Neural crest cell (in vitro differentiated cells): ENCODE data around the gene ACTR6. TPM values are rescaled to one million over a fixed set of nuclear protein-coding genes. Genes with fewer than 3 reads are reported as not detected.

Experiments
- DNase-seq: peaks from one replicate; pipeline ENCODE4 v3.0.0; 2021; ENCODE audit warnings: low read depth, mixed read lengths, low spot score
- H3K27ac Mint-ChIP-seq: one replicate; pipeline ENCODE4 v1.8.0; 2021; ENCODE audit warnings: mild to moderate bottlenecking, mixed read lengths; ENCODE audit not compliant: unreplicated experiment
- H3K27me3 Mint-ChIP-seq: 2 replicates; pipeline ENCODE4 v1.8.0; 2021; ENCODE audit warnings: low read depth, mild to moderate bottlenecking, mixed read lengths
- H3K36me3 Mint-ChIP-seq: 2 replicates; pipeline ENCODE4 v1.8.0; 2021; ENCODE audit warnings: low read depth, mild to moderate bottlenecking, mixed read lengths
- H3K4me1 Mint-ChIP-seq: 2 replicates; pipeline ENCODE4 v1.8.0; 2021; ENCODE audit warnings: mixed read lengths
- H3K4me3 Mint-ChIP-seq: one replicate; pipeline ENCODE4 v1.8.0; 2021; ENCODE audit warnings: mild to moderate bottlenecking, mixed read lengths
- H3K9me3 Mint-ChIP-seq: 2 replicates; pipeline ENCODE4 v1.8.0; 2021; ENCODE audit warnings: mixed read lengths
- total RNA-seq: library from RNA; stranded (reverse); gene quantifications from 2 replicates; pipeline ENCODE4 v1.2.1, GENCODE V29; 2021
- TF ChIP-seq, protein P1 (sequence below): fragments of 200-600 bp; sonication (generic); conservative IDR thresholded peaks from 2 replicates; pipeline ENCODE4 v1.5.0; 2021; ENCODE audit warnings: antibody characterized with exemption, mild to moderate bottlenecking

Gene ACTR6
- total RNA-seq, 1 donor from 2014 or later = 36.3 TPM

DNA sequence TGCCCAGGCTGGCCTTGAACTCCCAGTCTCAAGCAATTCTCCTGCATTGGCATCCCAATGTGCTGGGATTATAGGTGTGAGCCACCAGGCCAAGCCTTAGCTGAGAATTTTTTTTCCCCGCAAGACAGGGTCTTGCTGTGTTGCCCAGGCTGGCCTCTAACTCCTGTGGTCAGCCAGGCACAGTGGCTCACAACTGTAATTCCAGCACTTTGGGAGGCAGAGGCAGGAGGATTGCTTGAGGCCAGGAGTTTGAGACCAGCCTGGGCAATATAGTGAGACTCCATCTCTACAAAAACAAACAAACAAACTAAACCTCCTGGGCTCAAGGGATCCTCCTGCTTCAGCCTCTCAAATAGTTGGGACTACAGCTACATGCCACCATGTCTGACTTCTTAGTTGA lies 39.0 kb downstream of the ACTR6 start:
- H3K27me3 Mint-ChIP-seq = no peaks in the 10 kb centered on the region
- TF ChIP-seq, protein P1, sequence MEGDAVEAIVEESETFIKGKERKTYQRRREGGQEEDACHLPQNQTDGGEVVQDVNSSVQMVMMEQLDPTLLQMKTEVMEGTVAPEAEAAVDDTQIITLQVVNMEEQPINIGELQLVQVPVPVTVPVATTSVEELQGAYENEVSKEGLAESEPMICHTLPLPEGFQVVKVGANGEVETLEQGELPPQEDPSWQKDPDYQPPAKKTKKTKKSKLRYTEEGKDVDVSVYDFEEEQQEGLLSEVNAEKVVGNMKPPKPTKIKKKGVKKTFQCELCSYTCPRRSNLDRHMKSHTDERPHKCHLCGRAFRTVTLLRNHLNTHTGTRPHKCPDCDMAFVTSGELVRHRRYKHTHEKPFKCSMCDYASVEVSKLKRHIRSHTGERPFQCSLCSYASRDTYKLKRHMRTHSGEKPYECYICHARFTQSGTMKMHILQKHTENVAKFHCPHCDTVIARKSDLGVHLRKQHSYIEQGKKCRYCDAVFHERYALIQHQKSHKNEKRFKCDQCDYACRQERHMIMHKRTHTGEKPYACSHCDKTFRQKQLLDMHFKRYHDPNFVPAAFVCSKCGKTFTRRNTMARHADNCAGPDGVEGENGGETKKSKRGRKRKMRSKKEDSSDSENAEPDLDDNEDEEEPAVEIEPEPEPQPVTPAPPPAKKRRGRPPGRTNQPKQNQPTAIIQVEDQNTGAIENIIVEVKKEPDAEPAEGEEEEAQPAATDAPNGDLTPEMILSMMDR = no peak
- peaks cover 5% of the 10 kb centered on the region for H3K4me1 Mint-ChIP-seq
- no peak overlapping the region for H3K4me3 Mint-ChIP-seq
- H3K9me3 Mint-ChIP-seq = peaks cover 6% of the 10 kb centered on the region
- no peak overlapping the region for H3K27ac Mint-ChIP-seq
- no peak for DNase-seq
- H3K36me3 Mint-ChIP-seq = peaks cover 3% of the 10 kb centered on the region

DNA sequence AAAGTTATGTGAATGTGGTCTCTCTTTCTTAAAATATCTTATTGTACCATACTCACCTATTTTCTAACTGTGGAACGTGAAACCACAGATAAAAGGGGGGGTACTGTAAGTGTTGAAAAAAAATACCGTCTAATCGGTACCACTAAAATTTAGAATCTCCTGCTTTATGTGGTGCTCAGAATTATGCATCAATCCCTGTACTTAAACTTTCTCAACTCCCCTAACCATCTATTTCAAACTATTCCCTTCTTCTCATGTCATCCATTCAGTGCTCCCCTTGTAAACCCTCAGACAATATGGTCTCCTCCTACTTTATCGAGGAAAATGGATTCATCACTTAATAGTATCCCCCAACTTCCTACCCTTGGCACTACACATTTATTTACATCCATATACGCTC lies 42.5 kb downstream of the ACTR6 start:
- no peaks in the 10 kb centered on the region for H3K27me3 Mint-ChIP-seq
- H3K4me1 Mint-ChIP-seq = peaks cover 5% of the 10 kb centered on the region
- H3K9me3 Mint-ChIP-seq = no peaks in the 10 kb centered on the region
- TF ChIP-seq, protein P1 = no peak
- no peak overlapping the region for H3K27ac Mint-ChIP-seq
- H3K4me3 Mint-ChIP-seq = no peak overlapping the region
- H3K36me3 Mint-ChIP-seq = no peaks in the 10 kb centered on the region
- DNase-seq = no peak

DNA sequence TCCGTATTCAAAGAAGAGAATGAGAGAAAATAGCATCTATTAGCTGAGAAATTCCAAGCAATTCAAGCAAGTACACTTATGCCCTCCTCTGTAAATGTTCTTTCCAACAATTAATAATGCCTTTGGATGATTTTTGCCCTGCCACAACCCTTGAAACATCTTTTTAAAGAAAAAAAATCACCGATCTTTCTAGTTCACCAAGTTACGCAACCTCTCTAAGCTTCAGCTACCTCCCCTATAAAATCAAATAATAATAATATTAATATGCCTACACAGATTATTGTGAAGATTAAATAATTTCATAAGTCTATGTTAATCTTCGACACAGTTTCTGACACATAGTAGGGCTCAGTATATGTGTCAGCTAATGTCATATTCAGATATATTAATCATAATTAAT lies 47.1 kb downstream of the ACTR6 start:
- Mint-ChIP-seq H3K9me3 (no peaks in the 10 kb centered on the region), H3K4me1 (peaks cover 5% of the 10 kb centered on the region), H3K27ac (no peak overlapping the region)

DNA sequence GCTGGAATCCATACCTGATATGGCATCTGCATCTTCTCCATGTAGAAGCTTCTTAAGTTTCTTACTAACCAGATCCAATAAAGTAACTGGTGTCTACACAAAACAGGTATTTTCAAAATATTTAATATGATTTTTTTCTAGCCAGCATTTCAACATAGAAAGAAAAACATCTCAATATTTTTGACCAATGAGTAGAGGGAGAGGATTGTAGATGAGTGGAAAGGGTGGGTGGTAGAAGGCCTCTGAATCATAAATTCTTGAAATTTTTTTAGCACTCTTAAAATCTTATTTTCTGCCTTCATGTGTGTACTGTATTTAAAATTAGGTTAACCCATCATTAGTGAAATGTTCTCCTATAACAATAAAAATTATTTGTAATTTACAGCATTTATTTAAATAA lies 48.3 kb downstream of the ACTR6 start:
- no peak overlapping the region for H3K27ac Mint-ChIP-seq
- H3K4me3 Mint-ChIP-seq = no peak overlapping the region
- H3K4me1 Mint-ChIP-seq = no peaks in the 10 kb centered on the region
- H3K36me3 Mint-ChIP-seq = no peaks in the 10 kb centered on the region
- H3K27me3 Mint-ChIP-seq = no peaks in the 10 kb centered on the region
- DNase-seq = no peak
- TF ChIP-seq, protein P1 = no peak
- no peaks in the 10 kb centered on the region for H3K9me3 Mint-ChIP-seq

More for the DNA sequence above, 47.1 kb downstream of the ACTR6 start:
- Mint-ChIP-seq H3K36me3 (no peaks in the 10 kb centered on the region), H3K4me3 (no peak overlapping the region), H3K27me3 (no peaks in the 10 kb centered on the region)
- TF ChIP-seq, protein P1 = no peak
- DNase-seq = no peak

DNA sequence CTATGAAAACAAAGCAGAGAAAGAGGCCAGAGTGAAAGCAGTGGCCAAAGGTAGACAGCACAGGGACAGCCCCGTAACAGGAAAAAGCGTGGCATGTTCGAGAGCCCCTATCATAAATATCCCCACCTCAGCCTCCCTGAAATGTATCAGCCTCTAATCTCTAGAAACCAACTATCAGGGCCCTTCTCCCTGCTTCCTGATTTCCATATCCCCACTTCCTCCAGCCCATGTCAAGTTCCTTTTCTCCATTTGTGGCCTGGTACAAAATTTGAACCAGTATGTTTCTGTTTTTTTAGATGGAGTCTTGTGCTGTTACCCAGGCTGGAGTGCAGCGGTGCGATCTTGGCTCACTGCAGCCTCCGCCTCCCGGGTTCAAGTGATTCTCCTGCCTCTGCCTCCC lies 49.3 kb downstream of the ACTR6 start:
- DNase-seq = no peak
- Mint-ChIP-seq H3K36me3 (no peaks in the 10 kb centered on the region), H3K4me3 (no peak overlapping the region), H3K27me3 (no peaks in the 10 kb centered on the region), H3K27ac (no peak overlapping the region), H3K9me3 (no peaks in the 10 kb centered on the region), H3K4me1 (peaks cover 3% of the 10 kb centered on the region)
- TF ChIP-seq, protein P1 = no peak

DNA sequence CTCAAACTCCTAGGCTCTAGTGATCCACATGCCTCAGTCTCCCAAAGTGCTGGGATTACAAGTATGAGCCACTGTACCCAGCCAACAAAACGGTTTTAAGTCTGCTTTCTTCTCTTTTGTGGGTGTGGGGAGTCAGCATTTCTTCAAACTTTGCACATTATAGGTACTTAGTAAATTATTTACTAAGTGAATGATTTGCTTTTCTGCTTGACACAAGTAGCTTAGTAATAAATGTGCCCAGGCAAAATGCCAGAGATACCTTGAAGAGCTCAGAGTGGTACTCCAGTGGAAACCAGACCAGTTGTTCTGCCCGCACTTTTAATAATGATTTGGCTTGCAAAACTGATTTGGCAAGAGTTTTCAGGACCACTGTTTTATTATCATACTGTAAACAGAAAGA lies 51.3 kb downstream of the ACTR6 start:
- Mint-ChIP-seq H3K4me3 (no peak overlapping the region), H3K4me1 (peaks cover 7% of the 10 kb centered on the region), H3K27ac (no peak overlapping the region), H3K27me3 (no peaks in the 10 kb centered on the region), H3K9me3 (no peaks in the 10 kb centered on the region), H3K36me3 (no peaks in the 10 kb centered on the region)
- no peak for DNase-seq
- TF ChIP-seq, protein P1 = no peak
